ENCODE data around the gene CDKAL1. TPM values are rescaled to one million over a fixed set of nuclear protein-coding genes. Genes with fewer than 3 reads are reported as not detected.
A peak's percentile ranks its signal among the peaks of the same experiment; 100 is the strongest.

The CDKAL1 gene
- total RNA-seq, 1 donor from 2014 or later = 24.8 TPM

DNA sequence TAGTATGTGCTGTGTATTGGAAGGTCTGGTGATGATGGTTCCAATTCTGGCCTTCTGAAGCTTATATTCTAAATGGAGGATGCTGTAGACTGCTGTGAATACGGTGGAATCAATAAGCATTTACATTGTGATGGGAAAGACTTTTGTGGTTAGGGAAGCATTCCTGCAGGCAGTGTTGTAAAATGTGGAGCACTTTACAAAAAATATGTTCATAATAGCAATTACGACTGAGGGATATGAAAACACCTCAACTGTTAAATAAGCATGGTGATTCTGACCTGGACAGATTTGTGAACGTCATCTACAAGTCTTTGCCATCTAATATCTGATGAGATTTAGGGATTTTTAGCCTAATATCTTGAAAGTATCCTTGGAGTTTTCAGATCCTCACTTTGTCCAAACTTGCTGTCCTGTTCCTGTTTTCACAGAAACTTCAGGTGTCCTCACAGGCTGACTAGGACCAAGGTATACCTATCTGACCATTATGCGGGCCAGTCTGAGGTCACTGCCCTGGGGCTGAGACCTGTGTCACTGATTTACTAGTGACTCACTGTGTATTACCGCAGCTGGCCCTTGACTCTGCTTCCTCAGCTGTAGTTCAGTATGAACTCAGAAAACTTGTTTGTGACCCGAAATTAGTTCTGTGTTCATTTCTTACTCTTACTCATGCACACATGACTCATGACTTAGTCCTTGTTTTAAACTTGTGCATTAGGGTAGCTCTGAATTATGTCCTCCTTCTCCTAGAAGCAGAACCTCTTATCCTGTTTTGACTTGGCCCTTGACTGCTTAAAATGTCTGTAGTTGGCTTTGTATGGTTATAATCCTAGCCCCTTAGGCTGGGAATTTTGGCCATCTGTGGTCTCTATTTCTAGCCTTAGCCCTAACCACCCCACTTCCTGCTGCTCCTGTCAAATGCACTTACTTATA, 343.0 kb downstream of the CDKAL1 start:
- TF ChIP-seq, protein P1, sequence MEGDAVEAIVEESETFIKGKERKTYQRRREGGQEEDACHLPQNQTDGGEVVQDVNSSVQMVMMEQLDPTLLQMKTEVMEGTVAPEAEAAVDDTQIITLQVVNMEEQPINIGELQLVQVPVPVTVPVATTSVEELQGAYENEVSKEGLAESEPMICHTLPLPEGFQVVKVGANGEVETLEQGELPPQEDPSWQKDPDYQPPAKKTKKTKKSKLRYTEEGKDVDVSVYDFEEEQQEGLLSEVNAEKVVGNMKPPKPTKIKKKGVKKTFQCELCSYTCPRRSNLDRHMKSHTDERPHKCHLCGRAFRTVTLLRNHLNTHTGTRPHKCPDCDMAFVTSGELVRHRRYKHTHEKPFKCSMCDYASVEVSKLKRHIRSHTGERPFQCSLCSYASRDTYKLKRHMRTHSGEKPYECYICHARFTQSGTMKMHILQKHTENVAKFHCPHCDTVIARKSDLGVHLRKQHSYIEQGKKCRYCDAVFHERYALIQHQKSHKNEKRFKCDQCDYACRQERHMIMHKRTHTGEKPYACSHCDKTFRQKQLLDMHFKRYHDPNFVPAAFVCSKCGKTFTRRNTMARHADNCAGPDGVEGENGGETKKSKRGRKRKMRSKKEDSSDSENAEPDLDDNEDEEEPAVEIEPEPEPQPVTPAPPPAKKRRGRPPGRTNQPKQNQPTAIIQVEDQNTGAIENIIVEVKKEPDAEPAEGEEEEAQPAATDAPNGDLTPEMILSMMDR (IDR thresholded peaks at IDR 0.05; ENCODE audit: partially characterized antibody, unreplicated experiment) = no peak
- Mint-ChIP-seq H3K36me3 (ENCODE audit: unreplicated experiment) (no peaks in the 10 kb centered on the region), H3K4me1 (ENCODE audit: low read depth, unreplicated experiment) (peaks cover 36% of the 10 kb centered on the region), H3K27me3 (ENCODE audit: unreplicated experiment) (peaks cover 4% of the 10 kb centered on the region), H3K27ac (ENCODE audit: unreplicated experiment) (peak overlapping the region; percentile 12), H3K4me3 (ENCODE audit: unreplicated experiment) (no peak overlapping the region), H3K9me3 (ENCODE audit: unreplicated experiment) (peaks cover 4% of the 10 kb centered on the region)
- DNase-seq = no peak

DNA sequence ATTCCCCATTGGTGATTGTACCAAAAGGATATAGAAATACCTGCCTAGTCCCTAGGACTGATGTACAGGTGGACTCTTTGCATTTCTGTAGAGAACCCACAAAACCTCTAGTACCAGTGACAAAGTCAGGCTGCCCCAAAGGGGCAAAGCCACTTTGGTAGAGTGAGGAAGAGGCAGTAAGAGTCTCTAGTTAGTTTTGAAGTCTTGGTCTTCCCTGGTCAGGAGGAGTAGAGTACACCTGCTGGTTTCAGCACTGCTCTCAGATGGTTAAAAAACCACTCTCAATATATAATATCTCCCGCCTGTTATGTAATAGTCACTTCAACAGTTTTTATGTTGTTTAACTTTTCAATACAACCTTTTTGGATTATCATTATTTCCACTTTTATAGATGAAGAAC, 344.9 kb downstream of the CDKAL1 start:
- no peak for DNase-seq
- H3K9me3 Mint-ChIP-seq (ENCODE audit: unreplicated experiment) = peaks cover 1% of the 10 kb centered on the region
- TF ChIP-seq, protein P1 (IDR thresholded peaks at IDR 0.05; ENCODE audit: partially characterized antibody, unreplicated experiment) = no peak
- H3K4me3 Mint-ChIP-seq (ENCODE audit: unreplicated experiment) = no peak overlapping the region
- H3K36me3 Mint-ChIP-seq (ENCODE audit: unreplicated experiment) = no peaks in the 10 kb centered on the region
- H3K4me1 Mint-ChIP-seq (ENCODE audit: low read depth, unreplicated experiment) = peaks cover 26% of the 10 kb centered on the region
- H3K27me3 Mint-ChIP-seq (ENCODE audit: unreplicated experiment) = peaks cover 2% of the 10 kb centered on the region
- no peak overlapping the region for H3K27ac Mint-ChIP-seq (ENCODE audit: unreplicated experiment)

DNA sequence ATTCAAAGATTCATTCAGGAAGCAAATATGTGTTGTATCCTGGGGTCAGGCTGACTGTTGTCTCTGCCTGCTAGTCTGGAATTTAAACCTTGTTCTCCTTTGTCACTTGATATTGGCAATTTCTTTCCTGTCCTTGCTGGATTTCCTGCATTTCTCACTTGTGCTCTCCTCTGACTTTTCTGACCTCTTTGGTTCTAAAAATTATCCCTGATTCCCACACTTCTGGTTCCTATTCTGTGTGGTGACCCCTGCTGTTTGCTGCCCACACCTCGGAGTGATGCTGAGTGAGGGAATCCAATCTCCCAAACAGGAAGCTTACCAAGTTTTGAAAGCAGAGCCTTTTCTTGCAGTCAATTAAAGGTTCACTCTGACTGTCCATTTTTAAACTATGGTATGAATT, 345.3 kb downstream of the CDKAL1 start:
- Mint-ChIP-seq H3K4me1 (ENCODE audit: low read depth, unreplicated experiment) (peaks cover 26% of the 10 kb centered on the region), H3K27me3 (ENCODE audit: unreplicated experiment) (peaks cover 2% of the 10 kb centered on the region), H3K9me3 (ENCODE audit: unreplicated experiment) (peaks cover 1% of the 10 kb centered on the region), H3K27ac (ENCODE audit: unreplicated experiment) (no peak overlapping the region), H3K4me3 (ENCODE audit: unreplicated experiment) (no peak overlapping the region), H3K36me3 (ENCODE audit: unreplicated experiment) (no peaks in the 10 kb centered on the region)
- TF ChIP-seq, protein P1 (IDR thresholded peaks at IDR 0.05; ENCODE audit: partially characterized antibody, unreplicated experiment) = no peak
- no peak for DNase-seq

DNA sequence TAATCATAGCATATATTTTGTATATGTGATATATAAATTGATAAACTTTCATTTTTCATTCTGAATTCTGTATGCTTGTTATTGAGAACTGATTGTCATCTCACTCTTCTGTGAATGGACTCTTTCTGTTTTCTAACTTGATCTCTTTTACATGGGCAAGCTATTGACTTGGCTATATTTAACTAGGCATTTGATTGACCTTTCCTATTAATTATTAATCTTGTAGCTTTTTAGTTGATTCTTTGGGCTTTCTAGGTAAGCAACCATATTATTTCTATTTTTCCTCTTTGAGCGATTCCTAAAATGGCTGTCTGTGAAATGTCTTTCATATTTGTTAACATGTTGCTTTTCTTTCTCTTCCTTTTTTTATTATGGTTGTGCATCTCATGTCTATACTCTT, 347.1 kb downstream of the CDKAL1 start:
- Mint-ChIP-seq H3K4me1 (ENCODE audit: low read depth, unreplicated experiment) (peaks cover 20% of the 10 kb centered on the region), H3K27ac (ENCODE audit: unreplicated experiment) (no peak overlapping the region)
- TF ChIP-seq, protein P1 (IDR thresholded peaks at IDR 0.05; ENCODE audit: partially characterized antibody, unreplicated experiment) = no peak

DNA sequence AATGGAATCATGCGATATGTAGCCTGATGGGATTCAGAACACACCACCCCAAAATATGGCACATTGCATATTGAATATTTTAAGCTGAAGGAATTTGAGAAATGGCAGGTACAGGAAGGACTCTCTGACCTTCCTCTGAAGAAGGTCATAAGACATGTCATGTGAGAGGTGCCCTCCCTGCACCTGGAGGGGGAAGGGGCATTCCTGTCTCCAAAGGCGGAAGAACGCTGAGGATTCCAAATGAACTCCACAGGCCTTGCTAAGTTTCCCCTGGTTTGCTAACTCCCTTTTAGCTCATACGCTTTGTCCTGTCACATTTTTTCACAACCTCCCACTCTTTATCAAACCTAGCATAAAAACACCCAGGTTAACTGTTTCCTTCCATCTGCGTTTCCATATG, 347.8 kb downstream of the CDKAL1 start:
- no peak for DNase-seq
- TF ChIP-seq, protein P1 (IDR thresholded peaks at IDR 0.05; ENCODE audit: partially characterized antibody, unreplicated experiment) = no peak
- Mint-ChIP-seq H3K4me3 (ENCODE audit: unreplicated experiment) (no peak overlapping the region), H3K27ac (ENCODE audit: unreplicated experiment) (no peak overlapping the region), H3K27me3 (ENCODE audit: unreplicated experiment) (peaks cover 2% of the 10 kb centered on the region), H3K4me1 (ENCODE audit: low read depth, unreplicated experiment) (peaks cover 14% of the 10 kb centered on the region), H3K36me3 (ENCODE audit: unreplicated experiment) (peaks cover 10% of the 10 kb centered on the region), H3K9me3 (ENCODE audit: unreplicated experiment) (peaks cover 5% of the 10 kb centered on the region)

More for the DNA sequence above, 347.1 kb downstream of the CDKAL1 start:
- H3K27me3 Mint-ChIP-seq (ENCODE audit: unreplicated experiment) = peaks cover 2% of the 10 kb centered on the region
- H3K4me3 Mint-ChIP-seq (ENCODE audit: unreplicated experiment) = no peak overlapping the region
- H3K36me3 Mint-ChIP-seq (ENCODE audit: unreplicated experiment) = peaks cover 10% of the 10 kb centered on the region
- peaks cover 5% of the 10 kb centered on the region for H3K9me3 Mint-ChIP-seq (ENCODE audit: unreplicated experiment)
- DNase-seq = no peak

All from glutamatergic neuron (in vitro differentiated cells).